NT2/D1 (cell line): ENCODE data around the gene TMEM179.

Source experiments
- YY1 ChIP-seq: IDR thresholded peaks from 2 replicates; pipeline ENCODE4 v1.6.1; 2011; ENCODE audit not compliant: insufficient read length, insufficient read depth
- ZNF274 ChIP-seq: IDR thresholded peaks from 2 replicates; pipeline ENCODE4 v1.6.1; 2011; ENCODE audit warnings: mild to moderate bottlenecking, low read depth, low read length

- TF ChIP-seq ZNF274: no peak
- TF ChIP-seq YY1: no peak
These were observed 27.6 kb downstream of the TMEM179 start for GRCh38 chr14:104576970-104577332.
